Mesenchymal stem cell (in vitro differentiated cells and primary cell): Measurements from ENCODE around the gene SCN3B.
A peak's percentile ranks its signal among the peaks of the same experiment; 100 is the strongest.

Experiments used
- DNase-seq: peaks from one replicate; pipeline ENCODE4 v3.0.0-alpha.2; 2013
- H2AFZ ChIP-seq: one replicate; pipeline ENCODE4 v1.6.1; 2013; ENCODE audit warnings: low read depth, mild to moderate bottlenecking, control low read depth, inconsistent platforms, low read length, moderate library complexity
- H2AK5ac ChIP-seq: 2 replicates; pipeline ENCODE4 v1.6.1; 2013; ENCODE audit warnings: low read length, moderate library complexity, mild to moderate bottlenecking, inconsistent platforms; ENCODE audit not compliant: severe bottlenecking
- H2BK120ac ChIP-seq: one replicate; pipeline ENCODE4 v1.6.1; 2013; ENCODE audit warnings: low read depth, mild to moderate bottlenecking, inconsistent platforms, low read length, moderate library complexity
- H2BK12ac ChIP-seq, 2 experiments: one replicate each; pipeline ENCODE4 v1.6.1; 2013; ENCODE audit warnings: inconsistent platforms in 2 of 2, low read length in 2 of 2, mild to moderate bottlenecking in 2 of 2, moderate library complexity in 2 of 2, control low read depth in 1 of 2
- H2BK15ac ChIP-seq: one replicate; pipeline ENCODE4 v1.6.1; 2013; ENCODE audit warnings: mild to moderate bottlenecking, low read depth, inconsistent platforms; ENCODE audit not compliant: poor library complexity, severe bottlenecking
- H2BK5ac ChIP-seq: 2 replicates; pipeline ENCODE4 v1.6.1; 2013; ENCODE audit warnings: low read depth, mild to moderate bottlenecking, low read length, control low read depth, inconsistent platforms; ENCODE audit not compliant: poor library complexity, severe bottlenecking
- H3K14ac ChIP-seq, 2 experiments: one replicate each; pipeline ENCODE4 v1.6.1; 2013; ENCODE audit warnings: inconsistent platforms in 2 of 2, low read length in 2 of 2, control low read depth in 1 of 2, mild to moderate bottlenecking in 1 of 2, moderate library complexity in 1 of 2
- H3K18ac ChIP-seq, 2 experiments: one replicate each; pipeline ENCODE4 v1.6.1; 2013; ENCODE audit warnings: inconsistent platforms in 2 of 2, low read length in 2 of 2, control low read depth in 1 of 2, low read depth in 1 of 2, mild to moderate bottlenecking in 1 of 2
- H3K23ac ChIP-seq, 2 experiments: one replicate each; pipeline ENCODE4 v1.6.1; 2013; ENCODE audit warnings: inconsistent platforms in 2 of 2, low read length in 2 of 2, mild to moderate bottlenecking in 2 of 2, moderate library complexity in 2 of 2, control low read depth in 1 of 2
- H3K27ac ChIP-seq: 2 replicates; pipeline ENCODE4 v1.5.1; 2013; ENCODE audit warnings: mild to moderate bottlenecking, moderate library complexity, low read length, control low read depth, inconsistent platforms; ENCODE audit not compliant: poor library complexity, severe bottlenecking
- H3K27me3 ChIP-seq, 2 experiments: 2 replicates each; pipeline versions ENCODE4 v1.6.1 to v1.7.0; 2013; ENCODE audit warnings: low read length in 2 of 2, mild to moderate bottlenecking in 2 of 2, moderate library complexity in 2 of 2, control low read depth in 1 of 2, inconsistent platforms in 1 of 2; ENCODE audit not compliant: control insufficient read depth in 1 of 2, insufficient read depth in 1 of 2
- H3K36me3 ChIP-seq, 2 experiments: 2 replicates each; pipeline versions ENCODE4 v1.6.1 to v1.7.0; 2013; ENCODE audit warnings: low read length in 2 of 2, control low read depth in 1 of 2, inconsistent platforms in 1 of 2, low read depth in 1 of 2, mild to moderate bottlenecking in 1 of 2; ENCODE audit not compliant: insufficient read depth in 2 of 2, control insufficient read depth in 1 of 2
- H3K4ac ChIP-seq, 2 experiments: one replicate each; pipeline ENCODE4 v1.6.1; 2013; ENCODE audit warnings: inconsistent platforms in 2 of 2, low read length in 2 of 2, mild to moderate bottlenecking in 2 of 2, moderate library complexity in 2 of 2, control low read depth in 1 of 2, low read depth in 1 of 2
- H3K4me1 ChIP-seq: 2 replicates; pipeline ENCODE4 v1.6.1; 2013; ENCODE audit warnings: low read depth, low read length, control low read depth; ENCODE audit not compliant: control insufficient read depth, insufficient read depth
- H3K4me2 ChIP-seq: 2 replicates; pipeline ENCODE4 v1.6.1; 2013; ENCODE audit warnings: low read length, mild to moderate bottlenecking, inconsistent platforms; ENCODE audit not compliant: poor library complexity, severe bottlenecking
- H3K4me3 ChIP-seq, 2 experiments: 2 replicates each; pipeline versions ENCODE4 v1.5.1 to v1.7.0; 2013; ENCODE audit warnings: low read length in 2 of 2, mild to moderate bottlenecking in 2 of 2, control low read depth in 1 of 2, low read depth in 1 of 2; ENCODE audit not compliant: insufficient read depth in 1 of 2
- H3K79me1 ChIP-seq: replicated peaks from 2 replicates; pipeline ENCODE4 v1.6.1; 2013; ENCODE audit warnings: mild to moderate bottlenecking, control low read depth, low read length, inconsistent platforms; ENCODE audit not compliant: poor library complexity, severe bottlenecking
- H3K9ac ChIP-seq: 2 replicates; pipeline ENCODE4 v1.7.0; 2013; ENCODE audit warnings: mild to moderate bottlenecking, low read length, moderate library complexity
- H3K9me3 ChIP-seq: 2 replicates; pipeline ENCODE4 v1.7.0; 2013; ENCODE audit warnings: mild to moderate bottlenecking, low read length; ENCODE audit not compliant: control insufficient read depth
- H4K8ac ChIP-seq: one replicate; pipeline ENCODE4 v1.6.1; 2013; ENCODE audit warnings: inconsistent platforms, mild to moderate bottlenecking, low read length, moderate library complexity
- H4K91ac ChIP-seq: one replicate; pipeline ENCODE4 v1.6.1; 2013; ENCODE audit warnings: mild to moderate bottlenecking, low read length, inconsistent platforms
- WGBS: methylation state at CpG from one replicate; pipeline ENCODE4 v1.1.7; 2013; ENCODE audit warnings: mixed read lengths; 5-methylcytosine and 5-hydroxymethylcytosine counted together

SCN3B gene

DNA sequence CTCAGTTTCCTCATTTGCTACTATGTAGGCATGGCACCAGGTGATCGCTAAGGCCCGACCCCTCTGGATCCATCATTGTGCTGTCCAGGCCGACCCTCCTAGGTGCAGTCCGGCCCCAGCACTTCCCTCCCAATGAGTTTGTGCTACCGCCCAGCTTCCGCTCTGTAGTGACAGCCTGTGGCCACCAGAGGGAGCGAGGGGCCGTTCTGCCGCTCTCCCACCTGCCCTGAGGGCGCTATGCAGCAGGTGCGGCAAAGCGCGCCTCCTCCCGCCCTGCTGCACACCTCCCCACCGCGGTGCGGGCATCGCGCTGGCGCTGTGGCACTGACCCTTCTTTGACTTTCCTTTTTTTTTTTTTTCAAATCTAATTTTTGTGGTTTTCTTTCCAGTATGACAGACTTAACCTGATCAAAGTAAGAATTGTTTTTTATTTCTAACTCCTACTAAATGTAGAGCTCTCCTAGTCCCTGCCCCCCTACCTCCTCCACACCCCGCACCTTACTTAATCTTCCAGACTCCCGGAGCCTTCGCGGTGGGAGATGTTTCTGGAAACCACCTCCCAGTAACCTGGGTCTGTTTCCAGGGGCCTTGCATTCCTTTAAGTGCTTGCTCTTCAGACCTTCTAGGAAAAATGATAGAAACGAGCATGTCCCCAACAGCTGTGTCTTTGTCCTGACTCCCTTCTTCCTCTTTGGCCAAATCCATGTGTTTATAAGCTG lies 73.7 kb downstream of the SCN3B start:
- no peak overlapping the region for H4K8ac ChIP-seq
- no peaks in the 10 kb centered on the region for H3K79me1 ChIP-seq
- no peaks in the 10 kb centered on the region for H3K9me3 ChIP-seq
- H3K23ac ChIP-seq = no peak overlapping the region
- no peak overlapping the region for H3K9ac ChIP-seq
- no peak overlapping the region for H2BK12ac ChIP-seq
- H3K18ac ChIP-seq = no peak overlapping the region
- H2BK5ac ChIP-seq = no peak overlapping the region
- peak; percentile 45 for DNase-seq
- no peak overlapping the region for H3K27ac ChIP-seq
- H2AFZ ChIP-seq = no peak overlapping the region
- H4K91ac ChIP-seq = no peak overlapping the region
- H3K4ac ChIP-seq = no peak overlapping the region
- H2AK5ac ChIP-seq = no peak overlapping the region
- no peak overlapping the region for H3K4me2 ChIP-seq
- H3K4me3 ChIP-seq = no peak overlapping the region
- no peak overlapping the region for H3K14ac ChIP-seq
- peaks cover 0 to 4% of the 10 kb centered on the region in 2 experiments for H3K27me3 ChIP-seq
- WGBS = 16% methylated on average over 21 of the region's 25 CpGs
- peaks cover 2 to 13% of the 10 kb centered on the region in 2 experiments for H3K36me3 ChIP-seq
- H2BK15ac ChIP-seq = no peak overlapping the region
- H2BK120ac ChIP-seq = no peak overlapping the region
- H3K4me1 ChIP-seq = peaks cover 4% of the 10 kb centered on the region

- Histone ChIP-seq H3K36me3 (peaks cover 2 to 13% of the 10 kb centered on the region in 2 experiments), H3K23ac (no peak overlapping the region), H3K79me1 (no peaks in the 10 kb centered on the region), H3K4me1 (peaks cover 4% of the 10 kb centered on the region), H3K27ac (no peak overlapping the region), H3K14ac (no peak overlapping the region), H3K4ac (no peak overlapping the region), H3K4me2 (no peak overlapping the region), H2BK5ac (no peak overlapping the region), H4K91ac (no peak overlapping the region), H3K27me3 (peaks cover 0 to 7% of the 10 kb centered on the region in 2 experiments), H2AFZ (no peak overlapping the region), H3K4me3 (no peak overlapping the region), H3K9ac (no peak overlapping the region), H3K9me3 (no peaks in the 10 kb centered on the region), H2BK12ac (no peak overlapping the region), H2BK15ac (no peak overlapping the region), H4K8ac (no peak overlapping the region), H2AK5ac (no peak overlapping the region), H2BK120ac (no peak overlapping the region), H3K18ac (no peak overlapping the region)
- DNase-seq = no peak
- 87% methylated on average over 6 of the region's 6 CpGs for WGBS
These were observed 74.3 kb downstream of the SCN3B start for GRCh38 chr11:123580137-123580536.

GRCh38 chr11:123579482-123579812 lies 75.0 kb downstream of the SCN3B start:
- Histone ChIP-seq H3K9me3 (no peaks in the 10 kb centered on the region), H2AK5ac (no peak overlapping the region), H2BK12ac (no peak overlapping the region), H3K4me1 (peaks cover 4% of the 10 kb centered on the region), H2AFZ (no peak overlapping the region), H3K4ac (no peak overlapping the region), H3K27me3 (peaks cover 0 to 11% of the 10 kb centered on the region in 2 experiments), H2BK5ac (no peak overlapping the region), H3K23ac (no peak overlapping the region), H3K36me3 (peaks cover 2 to 10% of the 10 kb centered on the region in 2 experiments), H3K4me3 (no peak overlapping the region), H4K91ac (no peak overlapping the region), H2BK120ac (no peak overlapping the region), H3K4me2 (no peak overlapping the region), H3K14ac (no peak overlapping the region), H3K9ac (no peak overlapping the region), H3K18ac (no peak overlapping the region), H4K8ac (no peak overlapping the region), H2BK15ac (no peak overlapping the region), H3K27ac (no peak overlapping the region), H3K79me1 (no peaks in the 10 kb centered on the region)
- DNase-seq = no peak
- WGBS = 91% methylated on average over 4 of the region's 5 CpGs
